8988T (cell line): Measurements from ENCODE around the gene SCAPER.
"Not testable (repeated sequence)": the region's sequence is repeated elsewhere in the genome, so short reads cannot be mapped to it uniquely, and the experiment has no call there.

Experiments
- DNase-seq: peaks from one replicate; pipeline ENCODE4 v3.0.0; 2011

The SCAPER gene

DNA sequence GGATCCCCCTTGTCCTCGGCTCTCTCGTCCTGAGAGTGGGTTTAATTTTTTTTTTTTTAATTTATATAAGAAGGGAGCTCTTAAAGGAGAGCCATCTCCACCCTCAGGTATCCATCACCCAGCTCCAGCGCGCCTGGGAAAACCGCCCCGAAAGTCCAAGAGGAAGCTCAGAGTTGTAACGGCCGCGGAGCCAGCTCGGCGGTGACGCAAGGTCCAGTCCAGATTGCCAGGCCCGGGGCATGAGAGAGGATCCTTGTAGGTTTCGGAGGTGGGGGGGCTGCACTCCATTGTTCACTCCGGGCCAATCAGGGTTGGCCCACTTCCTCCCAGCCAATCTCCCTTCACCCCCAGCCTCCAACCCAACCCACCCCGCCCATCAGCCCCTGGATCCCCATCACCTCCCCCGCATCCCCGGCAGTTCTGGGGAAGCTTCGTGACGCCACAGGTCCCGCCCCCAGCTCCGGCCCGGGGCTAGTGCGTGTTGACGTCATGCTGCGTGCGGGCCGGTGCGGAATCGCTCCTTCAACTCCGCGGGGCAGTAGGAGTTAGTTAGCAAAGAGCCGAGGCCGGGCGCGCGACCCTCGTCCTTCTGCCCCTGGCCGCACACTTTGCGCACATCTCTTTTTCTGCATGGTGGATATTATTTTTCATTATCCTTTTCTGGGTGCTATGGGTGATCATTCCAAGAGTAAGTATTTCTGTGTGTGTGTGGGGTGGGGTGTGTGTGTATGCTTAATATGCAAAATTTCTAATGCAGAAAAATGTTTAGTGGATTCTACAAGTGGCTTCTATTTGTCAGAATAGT is 568.7 kb downstream of the SCAPER start, which contains the start of gene ISL2:
ISL2 (plus strand) TSS at position 520 of the 805 bp plus-strand sequence; CDS start at position 631, 111 bp downstream.
- no peak for DNase-seq

DNA sequence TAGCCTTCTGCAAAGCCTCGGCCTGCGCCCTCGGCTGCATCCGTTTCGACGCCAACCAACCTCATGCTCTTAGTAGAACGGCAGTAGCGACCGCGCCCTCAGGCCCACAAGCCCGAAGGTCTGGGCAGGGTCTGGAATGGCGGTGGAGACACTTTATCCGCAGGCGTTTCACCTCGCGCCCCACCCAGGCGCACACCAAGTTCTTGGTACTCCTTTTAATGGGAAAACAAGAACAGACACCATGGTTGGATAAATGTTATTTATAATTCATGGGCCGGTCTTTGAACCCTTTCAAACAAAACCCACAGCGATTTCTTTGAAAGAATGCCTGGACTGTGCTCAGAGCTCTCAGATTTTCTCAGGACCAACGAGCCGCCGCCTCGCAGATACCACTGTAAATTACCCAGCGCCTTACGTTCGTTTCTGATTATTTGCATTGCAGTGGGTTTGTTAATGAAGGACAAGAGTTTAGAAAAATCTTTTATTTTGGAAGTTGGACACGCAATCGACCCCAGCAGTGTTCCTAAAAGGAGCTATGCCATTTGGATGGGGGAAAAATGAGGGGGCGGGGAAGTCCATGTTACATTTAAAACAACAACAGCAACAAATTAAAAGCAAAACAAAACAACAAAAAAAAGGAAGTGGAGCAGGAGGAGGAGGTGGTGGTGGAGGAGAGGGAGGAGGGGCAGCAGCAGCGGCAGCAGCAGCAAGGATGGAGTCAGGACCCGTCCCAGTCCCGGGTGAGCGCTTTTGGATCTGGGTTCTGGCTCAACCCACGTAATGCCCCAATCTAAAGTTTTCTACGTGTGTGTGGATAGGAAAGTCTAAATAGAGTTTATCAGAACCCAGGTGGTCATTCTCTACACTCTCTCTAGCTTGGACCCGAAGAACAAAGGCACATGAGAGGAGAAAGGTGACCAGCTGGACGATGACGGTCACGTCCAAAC is 569.6 kb downstream of the SCAPER start:
- DNase-seq, result no peak

DNA sequence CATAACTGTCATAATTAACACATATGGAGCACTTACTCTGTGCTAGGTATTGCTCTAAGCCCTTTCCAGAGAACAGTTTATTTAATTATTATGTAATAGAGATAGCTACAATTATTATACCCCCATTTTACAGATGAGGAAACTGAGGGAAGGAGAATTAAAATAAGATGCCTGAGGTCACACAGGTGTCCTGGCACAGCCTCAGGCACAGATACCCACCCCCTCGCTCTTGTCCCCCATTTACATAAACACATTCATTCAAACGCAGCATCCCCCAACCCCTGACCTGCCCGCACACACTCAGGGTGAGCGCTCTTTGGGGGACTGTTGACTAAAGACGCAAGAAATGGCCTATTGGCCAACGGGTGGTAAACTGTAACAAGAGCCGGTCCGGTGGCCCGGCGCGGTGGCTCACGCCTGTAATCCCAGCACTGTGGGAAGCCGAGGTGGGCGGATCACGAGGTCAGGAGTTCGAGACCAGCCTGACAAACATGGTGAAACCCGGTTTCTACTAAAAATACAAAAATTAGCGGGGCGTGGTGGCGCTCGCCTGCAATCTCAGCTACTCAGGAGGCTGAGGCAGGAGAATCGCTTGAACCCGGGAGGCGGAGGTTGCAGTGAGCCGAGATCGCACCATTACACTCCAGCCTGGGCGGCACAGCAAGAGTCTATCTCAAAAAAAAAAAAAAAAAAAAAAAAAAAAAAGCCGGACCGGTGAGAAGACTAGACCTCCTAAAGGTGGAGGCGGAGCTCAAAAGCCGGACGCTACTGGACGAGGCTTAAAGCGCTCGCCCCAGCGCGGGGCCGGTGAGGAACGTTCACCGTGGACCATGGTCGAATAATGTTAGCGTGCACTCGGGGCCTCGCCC is 570.5 kb downstream of the SCAPER start:
- DNase-seq, result no peak

DNA sequence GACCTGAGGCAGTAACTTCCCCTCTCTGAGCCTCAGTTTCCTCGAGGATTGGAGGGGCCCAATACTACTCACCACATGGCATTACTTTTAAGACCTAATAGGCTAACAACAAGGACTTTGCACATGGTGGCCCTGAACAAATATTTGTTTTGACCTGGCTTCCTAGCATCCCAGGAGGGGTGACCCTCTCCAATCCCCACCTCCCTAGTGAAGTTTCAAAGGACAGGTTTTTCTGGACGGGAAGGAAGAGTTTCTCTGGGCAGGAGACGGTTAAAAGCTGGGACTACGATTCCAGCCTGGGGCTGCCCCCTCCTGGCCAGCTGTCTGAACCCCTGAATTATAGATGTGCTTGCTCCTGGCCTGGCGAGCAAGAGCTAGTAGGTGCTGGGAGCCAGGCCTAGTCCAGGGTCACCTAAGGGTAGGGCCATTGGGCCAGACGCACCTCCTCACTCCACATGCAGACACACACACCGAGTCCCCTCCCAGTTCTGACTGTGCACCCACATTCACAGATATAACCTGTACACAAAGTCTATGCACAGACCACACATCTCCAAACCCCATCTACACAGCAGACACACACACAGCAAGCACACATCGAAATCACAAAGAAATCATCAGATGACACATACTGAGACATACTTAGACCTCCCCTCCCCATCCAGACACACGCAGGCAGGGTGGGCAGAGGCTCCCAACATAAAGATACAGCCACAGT is 571.3 kb downstream of the SCAPER start:
- DNase-seq, result no peak

DNA sequence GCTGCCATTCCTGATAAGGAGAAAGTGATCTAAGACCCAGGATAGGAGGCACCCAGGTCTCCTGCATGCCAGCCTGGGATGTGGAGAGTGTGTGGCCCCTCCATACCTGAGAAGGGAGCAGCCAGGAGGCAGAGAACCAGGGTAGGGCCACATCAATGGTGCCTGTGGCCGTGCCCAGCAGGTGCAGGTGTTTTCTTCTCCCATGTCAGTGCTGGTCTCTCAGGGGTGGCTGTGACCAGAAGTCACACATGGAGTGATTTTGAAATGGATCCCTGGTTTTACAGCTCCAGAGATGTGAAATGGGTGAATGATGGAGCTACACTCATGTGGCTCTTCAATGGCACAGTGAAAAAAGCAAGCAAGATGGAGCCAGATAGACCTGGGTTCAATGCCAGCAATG is 571.8 kb downstream of the SCAPER start:
- no peak for DNase-seq

DNA sequence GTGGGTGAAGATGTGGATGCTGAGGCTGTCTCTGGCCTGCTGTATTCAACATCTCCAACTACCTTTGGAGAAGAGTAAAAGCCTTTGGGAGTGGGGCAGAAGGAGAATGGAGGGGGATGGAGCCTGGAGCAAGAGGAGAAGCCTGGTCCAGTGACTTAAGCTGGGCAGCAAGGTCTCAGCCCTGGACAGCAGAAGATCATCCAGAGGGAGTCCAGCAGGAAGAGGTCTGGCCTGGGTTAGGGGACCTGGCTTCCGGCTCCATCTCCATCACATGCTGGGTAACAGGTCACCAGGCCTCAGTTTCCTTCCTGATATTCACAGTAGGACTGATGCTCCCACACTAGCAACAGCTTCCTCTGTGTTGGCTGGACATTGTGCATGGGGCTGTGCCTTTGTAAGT is 572.3 kb downstream of the SCAPER start:
- no peak for DNase-seq

DNA sequence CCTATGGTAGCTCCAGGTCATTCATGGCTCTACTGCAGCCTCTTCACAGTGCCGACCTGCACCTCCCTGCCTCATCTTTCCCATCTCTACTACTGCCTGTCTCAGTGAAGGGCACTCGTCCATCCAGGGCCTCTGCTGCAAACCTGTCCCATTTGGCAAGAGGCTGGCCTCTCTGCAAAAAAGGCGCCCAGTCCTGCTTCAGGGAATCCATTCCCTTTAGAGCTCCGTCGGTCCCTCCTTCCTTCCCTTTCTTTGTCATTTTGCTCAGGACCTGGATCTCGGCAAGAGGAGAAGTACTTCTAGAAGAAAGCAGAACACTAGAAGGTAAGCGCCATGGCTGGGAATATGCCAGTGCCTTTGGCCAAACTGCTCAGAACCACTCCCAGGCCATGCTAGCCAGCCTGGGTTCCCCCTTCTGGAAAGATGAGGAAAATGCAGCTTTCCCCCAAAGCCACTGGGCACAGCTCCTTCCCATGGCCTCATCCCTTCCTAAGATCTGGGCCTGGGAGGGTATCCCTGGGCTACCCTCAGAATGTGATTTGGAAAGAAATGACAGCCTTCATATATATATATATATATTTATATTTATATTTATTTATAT is 575.0 kb downstream of the SCAPER start:
- no peak for DNase-seq

DNA sequence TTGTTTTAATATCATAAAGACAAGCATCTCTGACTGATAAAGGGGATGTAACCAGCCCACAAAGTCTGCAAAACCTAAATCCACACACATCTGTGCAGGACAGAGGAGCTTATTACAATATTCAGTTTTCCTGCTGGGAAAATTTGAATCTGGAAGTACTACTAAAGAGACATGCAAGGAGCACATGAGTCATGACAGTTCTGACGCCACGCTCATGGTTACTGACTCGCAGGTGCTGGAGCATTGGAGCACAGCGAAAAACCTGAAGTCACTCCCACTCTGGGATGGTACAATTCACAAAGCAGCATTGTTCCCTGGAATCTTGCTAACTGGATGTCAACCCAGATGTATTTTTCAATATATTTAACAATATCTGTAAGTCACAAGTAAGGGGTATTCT is 576.2 kb downstream of the SCAPER start:
- no peak for DNase-seq

DNA sequence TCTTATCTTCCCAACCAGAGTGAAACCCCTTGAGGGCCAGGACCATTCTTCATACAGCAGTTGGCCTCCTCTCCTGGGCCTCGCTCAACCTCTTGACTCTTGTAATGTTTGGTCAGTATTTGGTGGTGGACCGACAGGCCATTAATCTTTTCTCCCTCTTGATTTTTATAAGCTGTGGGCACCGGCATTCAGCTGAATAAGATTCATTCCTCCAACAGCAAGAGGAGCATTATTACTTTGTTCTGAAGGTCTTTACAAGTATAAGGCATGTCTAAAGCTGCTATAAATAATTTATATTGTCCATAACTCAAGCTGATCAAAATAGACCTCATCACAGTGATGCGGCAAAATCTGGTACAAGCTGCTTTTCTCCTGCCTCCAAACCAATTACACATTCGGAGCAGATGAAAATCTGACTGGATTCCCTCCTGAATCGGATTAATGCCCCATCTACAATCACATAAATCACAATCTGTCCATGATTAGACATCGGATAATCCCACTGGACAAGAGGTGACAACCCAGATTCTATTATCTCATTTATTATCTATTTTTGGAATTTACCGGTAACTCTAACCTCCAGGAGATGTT is 576.9 kb downstream of the SCAPER start:
- DNase-seq, result no peak

DNA sequence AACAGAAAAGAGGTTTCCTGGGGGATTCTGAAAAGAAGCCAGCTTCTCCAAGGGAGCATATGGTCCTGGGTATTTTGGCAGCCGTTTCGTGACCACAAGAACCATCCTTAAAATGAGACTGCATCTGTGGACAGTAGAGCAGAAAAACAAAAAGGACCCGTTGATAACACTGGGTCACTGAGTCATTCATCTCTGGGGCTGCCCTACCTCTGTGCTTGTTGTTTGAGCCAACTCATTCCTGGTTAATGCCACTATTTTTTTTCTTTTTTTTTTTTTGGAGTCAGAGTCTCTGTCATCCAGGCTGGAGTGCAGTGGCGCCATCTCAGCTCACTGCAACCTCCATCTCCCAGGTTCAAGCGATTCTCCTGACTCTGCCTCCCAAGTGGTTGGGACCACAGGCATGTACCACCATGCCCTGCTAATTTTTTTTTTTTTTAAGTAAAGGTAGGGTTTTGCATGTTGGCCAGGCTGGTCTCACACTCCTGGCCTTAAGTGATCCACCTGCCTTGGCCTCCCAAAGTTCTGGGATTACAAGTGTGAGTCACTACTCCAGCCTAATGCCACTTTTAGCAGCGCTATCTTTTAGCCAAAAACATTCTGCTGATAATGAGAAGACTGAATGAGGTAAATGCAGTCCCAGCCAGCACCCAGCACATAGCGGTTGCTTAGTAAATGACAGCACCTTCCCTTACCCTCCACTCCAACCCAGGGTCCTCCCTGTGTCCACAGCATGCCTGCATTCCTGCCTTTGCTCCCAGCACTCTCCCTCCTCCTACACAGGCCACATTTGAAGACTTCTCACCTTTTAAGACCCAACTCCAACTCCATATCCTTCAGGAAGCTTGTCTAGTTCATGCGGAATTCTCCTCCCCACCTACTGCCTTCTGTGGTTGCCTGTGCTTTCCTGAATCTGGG is 577.7 kb downstream of the SCAPER start:
- DNase-seq, result no peak

DNA sequence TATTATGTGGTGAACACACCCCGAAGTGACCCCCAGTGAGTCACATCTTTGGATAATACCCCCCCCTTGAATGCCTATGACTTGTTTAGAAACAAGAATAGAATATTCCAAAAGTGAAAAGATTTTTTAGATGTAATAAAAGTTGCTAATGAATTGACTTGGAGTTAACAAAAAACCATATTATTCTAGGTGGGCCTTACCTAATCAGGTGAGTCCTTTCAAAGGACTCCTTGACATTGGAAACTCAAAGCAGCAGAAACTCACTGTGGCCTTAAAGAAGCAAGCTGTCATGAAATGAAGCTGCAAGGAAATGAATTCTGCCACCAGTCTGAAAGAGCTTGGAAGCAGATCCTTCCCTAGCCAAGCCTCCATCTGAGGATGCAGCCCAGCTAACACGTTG is 579.4 kb downstream of the SCAPER start:
- DNase-seq, result no peak

DNA sequence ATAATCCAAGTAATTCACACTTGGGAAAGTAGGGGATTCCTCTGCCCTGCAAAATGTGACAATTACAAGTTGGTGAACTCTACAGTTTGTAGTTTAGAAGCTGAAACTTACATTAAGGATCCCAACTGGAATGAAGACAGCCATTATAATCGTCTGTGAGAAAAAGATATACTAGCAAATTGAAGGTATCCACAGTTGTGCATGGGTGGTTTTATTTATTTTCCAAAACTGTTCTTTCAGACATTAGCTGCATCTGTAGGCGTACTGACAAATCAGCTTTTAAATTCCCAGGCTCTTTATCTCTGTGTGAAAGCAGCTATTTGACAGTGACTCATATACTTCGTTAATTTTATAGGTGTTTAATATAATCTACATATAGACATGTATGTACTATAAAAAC is 581.1 kb downstream of the SCAPER start:
- DNase-seq, result no peak

DNA sequence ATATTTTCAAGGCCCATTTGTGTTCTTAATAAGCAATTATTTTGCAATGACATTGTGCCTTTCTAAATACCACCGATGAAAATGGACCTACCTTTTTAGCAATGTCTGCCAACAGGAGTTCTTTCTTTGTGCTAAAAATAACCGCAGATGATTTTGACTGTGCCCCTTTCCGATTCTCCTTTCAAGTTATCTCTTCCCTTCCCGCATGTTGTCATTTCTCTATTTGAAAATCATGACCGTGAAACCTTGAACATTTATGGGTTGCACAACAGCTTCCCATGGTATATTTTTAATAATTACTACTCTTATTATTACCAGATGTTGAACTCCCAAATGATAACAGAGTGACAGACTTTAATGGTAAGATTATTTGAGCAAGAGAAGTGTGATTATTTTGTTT is 583.5 kb downstream of the SCAPER start:
- DNase-seq, result no peak

DNA sequence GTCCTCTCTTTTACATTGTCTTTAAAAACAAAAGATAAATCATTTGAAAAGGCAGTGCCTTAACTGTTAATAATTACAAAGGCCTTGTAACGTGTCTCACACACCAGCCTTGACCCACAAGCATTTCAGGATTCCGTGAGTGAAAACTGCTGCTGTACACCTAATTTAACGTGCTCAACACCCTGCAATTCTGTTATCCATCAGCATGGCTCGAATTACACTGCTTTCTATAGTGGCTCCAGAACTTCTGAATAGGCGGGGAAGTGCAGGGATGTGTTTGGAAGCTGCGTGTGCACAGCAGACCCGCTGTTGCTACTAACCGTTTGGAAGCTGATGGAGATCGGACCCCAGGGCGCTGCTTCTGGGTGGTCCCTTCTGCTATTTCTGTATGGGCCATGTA is 584.0 kb downstream of the SCAPER start:
- DNase-seq, result no peak

DNA sequence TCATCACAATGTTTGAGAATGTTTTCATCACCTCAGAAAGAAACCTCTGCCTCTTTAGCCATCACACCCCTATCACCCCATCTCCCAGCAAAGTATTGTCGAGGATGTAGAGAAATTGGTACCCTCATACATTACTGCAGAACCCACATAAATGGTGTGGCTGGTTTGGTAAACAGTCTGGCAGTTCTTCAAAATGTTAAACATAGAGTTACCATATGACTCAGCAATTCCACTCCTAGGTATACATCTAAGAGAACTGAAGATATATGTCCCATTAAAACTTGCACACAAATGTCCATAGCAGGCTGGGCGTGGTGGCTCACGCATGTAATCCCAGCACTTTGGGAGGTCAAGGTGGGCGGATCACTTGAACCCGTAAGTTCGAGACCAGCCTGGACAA is 585.1 kb downstream of the SCAPER start:
- DNase-seq, result no peak

DNA sequence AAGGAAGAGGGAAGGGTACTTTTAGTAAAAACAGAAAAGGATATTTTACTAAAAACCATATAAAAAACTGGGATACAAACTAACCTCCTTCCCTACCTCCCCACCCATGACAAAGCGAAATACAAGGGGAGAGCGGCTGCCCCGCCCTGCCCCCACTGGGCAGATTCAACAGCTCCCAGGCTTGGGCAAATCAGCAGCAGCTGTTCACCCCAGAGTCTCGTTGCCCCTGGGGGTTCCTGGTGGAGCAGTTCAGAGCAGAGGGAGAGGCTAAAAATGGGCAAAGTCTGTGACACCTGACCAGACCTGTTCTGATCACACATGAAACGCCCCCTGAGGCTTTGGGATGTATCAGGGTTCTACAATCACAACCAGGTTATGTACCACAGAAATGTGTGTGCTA is 591.4 kb downstream of the SCAPER start:
- DNase-seq, result no peak

DNA sequence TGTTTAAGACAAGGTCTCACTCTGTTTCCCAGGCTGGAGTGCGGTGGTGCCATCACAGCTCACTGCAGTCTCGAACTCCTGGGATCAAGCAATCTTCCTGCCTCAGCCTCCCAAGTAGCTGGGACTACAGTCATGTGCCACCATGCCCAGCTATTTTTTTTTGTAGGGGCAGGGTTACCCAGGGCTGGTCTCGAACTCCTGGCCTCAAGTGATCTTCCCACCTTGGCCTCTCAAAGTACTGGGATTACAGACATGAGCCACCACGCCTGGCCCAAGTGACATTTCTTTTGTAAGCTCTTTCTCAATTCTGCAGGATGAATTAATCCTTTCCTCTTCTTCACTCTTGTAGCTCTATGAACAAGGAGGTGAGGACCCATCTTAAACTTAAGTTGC is 592.0 kb downstream of the SCAPER start:
- DNase-seq, result not testable (repeated sequence)

DNA sequence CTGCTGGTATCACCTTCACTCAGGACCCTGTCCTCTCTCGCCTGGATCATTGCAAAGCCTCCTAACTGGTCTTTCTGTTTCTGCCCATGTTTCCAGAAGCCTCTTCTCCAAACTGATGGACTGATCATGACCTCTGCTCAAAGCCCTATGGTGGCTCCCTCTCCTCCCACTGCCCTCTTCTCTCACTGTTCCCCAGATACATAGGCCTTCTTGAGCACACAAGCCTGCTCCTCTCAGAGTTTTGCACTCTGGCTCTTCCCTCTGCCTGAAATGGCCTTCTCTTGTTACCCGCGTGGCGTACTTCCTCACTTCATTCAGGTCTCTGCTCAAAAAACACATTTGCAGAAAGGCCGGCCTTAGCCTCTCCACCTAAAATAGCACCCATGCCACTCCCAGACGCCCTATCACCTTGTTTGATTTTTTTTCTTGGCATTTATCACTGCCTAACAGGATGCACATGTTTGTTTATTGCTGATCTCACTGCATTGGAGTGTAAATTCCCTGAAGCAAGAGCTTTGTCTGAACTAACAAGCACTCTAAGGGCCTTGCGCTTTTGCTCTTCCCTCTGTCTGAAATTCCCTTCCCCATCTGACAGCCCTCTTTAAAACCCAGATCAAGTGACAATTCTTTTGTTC is 592.5 kb downstream of the SCAPER start:
- DNase-seq, result no peak

DNA sequence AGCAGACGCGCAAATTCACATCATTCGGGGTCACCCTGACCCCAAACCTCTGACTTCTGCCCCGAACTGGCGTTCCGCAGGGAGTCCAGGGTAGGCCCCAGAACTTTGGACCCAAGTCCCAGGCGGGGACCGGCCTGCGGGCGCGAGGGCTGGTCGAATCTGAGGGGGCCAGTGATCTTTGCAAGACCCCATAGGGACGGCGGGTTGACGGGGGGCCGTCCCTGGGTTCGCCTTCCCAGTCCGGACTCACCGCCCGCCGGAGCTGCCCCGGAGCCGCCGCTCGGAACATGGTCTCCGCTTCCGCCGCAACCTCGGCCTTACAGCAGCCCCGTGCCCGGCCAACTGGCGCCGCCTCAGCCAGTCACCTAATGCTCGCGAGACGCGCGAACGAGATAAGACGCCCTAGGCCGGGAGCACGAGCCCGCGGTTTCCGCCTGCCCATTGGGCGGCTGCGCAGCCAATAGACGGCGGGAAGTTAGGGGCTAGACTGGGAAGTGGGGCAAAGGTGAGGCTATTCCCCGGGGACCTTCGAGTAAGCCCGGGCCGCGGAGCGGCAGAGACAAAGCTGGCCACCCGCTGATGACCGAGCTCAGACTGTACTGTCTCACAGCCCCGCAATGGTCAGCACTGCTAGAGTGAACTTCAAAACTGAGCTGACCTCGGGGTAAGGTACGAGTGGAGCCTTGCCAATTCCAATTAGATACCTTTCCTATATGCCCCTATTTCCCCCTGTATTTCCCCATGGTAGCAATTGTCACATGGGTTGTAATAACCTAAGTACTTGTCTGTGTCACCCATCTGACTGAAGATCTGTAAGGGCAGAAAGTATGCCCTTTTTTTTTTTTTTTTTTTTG is 593.8 kb downstream of the SCAPER start, which contains the start of gene ETFA:
ETFA (minus strand) TSS at position 370 of the 854 bp plus-strand sequence; CDS start at position 289, 81 bp downstream.
- DNase-seq, result peak; percentile 88
